GM21367 (cell line): ENCODE measurements around the gene RNU6-9.

Source experiments
- ATAC-seq: cut with Tn5 transposase; IDR thresholded peaks from one replicate; pipeline ENCODE4 v1.9.1; 2021; ENCODE audit not compliant: unreplicated experiment

The RNU6-9 gene

DNA sequence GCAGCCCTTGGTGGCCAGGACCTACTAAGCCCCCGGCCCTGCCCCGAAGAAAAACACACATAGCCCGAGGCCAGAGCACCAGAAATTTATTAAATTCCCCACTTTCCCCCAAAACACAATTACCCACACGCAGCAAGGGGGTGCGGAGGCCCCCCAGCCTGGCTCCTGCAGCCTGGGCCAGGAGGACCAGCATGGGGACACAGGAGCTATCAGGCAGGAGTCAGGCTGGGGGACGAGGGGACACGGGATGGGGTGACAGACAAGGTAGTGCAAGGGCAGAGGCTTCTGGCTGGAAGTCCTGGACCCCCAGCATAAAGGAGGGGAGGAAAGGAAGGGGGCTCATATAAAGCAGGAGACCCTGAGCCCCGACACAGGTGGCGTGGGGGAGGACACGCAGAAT lies 3.1 kb downstream of the RNU6-9 start:
- no peak for ATAC-seq

DNA sequence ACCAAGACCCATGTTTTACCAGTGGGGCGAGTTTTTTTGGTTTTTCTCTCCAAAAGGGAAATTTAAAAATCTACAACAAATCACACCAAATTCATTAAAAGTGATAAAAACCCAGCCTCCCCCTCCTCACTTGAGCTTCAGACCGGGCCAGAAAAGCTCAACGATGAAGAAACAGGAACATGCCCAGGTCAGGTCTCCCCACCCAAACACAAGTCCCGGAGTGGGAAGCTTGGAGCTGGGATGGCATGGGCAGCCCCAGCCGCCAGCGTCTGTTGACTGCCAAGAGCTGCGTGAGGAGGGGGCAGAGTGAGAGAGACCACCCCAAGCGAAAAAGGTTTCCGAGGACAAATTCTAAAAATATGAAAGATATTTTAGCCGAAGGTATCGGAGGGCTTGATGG lies 3.7 kb downstream of the RNU6-9 start:
- ATAC-seq = no peak

DNA sequence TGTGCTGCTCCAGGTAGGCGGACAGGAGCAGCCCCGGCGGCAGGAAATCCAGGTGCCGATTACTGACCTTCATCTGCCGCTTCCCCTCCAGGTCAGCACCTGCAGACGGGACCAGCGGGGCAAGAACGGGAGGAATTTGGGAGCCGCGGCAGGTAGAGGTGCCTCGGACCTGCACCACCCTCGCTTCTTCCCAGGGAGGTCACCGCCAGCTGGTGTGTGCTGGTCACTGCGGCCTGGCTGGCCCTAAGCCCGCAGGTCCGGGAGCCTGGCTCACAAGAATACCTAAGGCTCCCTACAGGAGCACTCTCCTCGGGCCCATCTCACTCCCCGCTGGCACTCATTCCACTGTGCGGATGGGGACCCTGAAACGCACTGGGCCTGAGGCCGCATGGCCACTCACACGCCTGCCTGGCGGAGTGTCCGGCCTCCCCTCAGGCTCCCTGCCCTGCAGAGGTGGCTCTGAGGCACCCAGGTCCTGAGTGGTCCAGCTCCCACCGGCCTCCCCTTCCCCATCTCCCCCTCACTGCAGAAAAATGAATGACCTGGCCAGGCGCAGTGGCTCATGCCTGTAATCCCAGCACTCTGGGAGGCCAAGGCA lies 4.3 kb downstream of the RNU6-9 start:
- no peak for ATAC-seq

DNA sequence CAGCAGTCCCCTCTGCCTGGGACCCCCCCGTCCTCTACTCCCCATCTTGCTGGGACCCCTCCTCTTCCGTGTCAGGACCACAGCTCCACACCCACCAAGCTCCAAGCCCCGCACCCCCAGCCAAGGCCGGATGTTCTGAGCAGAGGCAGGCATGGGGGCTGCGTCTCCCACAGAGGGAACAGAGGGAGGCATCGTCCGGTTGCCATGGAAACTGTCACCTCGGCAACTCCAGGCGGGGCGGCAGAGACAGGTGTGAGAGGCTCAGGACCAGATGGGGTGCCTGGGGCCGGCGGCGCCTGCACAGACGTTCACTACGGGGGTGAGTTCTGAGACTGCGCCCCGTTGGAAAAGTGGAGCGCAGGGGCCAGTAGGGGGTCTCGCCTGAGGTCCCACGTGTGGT lies 5.4 kb downstream of the RNU6-9 start:
- ATAC-seq = no peak

- no peak for ATAC-seq
These were observed 6.2 kb downstream of the RNU6-9 start for GRCh38 chr19:899336-900042.

DNA sequence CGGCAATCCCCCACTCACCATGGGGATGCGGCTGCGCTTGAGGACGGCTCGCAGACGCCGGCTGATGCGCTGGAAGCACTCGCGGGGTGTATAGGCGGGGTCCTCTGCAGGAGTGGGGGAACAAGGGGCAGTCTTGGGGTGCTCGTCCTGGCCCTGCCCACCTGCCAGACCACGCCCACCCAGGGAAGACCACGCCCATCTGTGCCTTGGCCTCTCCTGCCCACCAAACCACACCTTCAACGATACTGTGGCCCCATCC lies 6.7 kb downstream of the RNU6-9 start:
- ATAC-seq = no peak

GRCh38 chr19:900302-901111 lies 7.2 kb downstream of the RNU6-9 start:
- ATAC-seq = no peak

GRCh38 chr19:901216-902092 lies 8.2 kb downstream of the RNU6-9 start:
- ATAC-seq = no peak

DNA sequence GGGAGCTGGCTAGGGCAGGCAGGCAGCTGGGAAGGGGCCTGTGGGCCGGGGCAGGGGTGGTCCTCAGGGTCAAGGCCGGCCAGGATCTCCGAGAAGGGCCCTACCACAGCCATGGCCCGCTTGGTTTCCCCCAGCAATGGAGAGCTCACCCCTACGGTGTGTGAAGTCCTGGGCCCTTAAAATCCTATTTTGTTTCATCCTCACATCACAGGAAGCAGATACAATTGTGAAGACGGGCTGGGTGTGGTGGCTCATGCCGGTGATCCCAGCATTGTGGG lies 8.7 kb downstream of the RNU6-9 start:
- ATAC-seq = no peak

GRCh38 chr19:902446-903226 lies 9.4 kb downstream of the RNU6-9 start:
- no peak for ATAC-seq

DNA sequence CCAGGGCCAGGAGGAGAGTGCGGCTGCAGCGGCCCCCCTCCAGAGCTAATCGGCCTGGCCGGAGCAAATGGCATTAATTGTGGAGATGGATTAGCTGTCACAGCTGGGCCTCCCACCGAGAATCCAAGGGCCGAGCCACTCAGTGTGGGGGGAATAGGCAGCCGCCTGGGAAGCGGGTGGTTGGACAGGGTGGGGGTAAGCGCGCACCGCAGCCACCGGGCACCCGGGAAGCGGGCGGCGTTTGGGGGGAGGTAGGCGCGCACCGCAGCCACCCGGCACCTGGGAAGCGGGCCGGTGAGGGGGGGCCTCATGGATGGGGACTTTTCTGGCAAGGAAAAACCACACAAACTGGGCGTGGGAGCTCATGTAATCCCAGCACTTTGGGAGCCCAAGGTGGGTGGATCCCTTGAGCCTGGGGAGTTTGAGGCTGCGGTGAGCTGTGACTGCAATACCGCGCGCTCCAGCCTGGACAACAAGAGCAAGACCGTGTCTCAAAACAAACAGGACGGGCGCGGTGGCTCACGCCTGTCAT lies 10.0 kb downstream of the RNU6-9 start:
- ATAC-seq = no peak

DNA sequence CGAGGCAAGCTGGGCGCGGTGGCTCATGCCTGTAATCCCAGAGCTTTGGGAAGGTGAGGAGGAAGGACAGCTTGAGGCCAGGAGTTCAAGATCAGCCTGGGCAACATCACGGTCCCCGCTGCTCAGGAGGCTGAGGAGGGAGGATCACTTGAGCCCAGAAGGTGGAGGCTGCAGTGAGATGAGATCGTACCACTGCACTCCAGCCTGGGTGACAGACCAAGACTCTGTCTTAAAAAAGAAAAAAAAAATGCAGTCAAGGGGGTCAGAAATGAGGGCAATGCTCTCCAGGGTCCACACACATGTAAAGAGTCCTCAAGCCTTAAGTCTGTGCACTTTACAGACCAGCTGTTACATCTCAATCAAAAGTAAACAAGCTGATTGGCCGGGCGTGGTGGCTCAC lies 11.3 kb downstream of the RNU6-9 start:
- ATAC-seq = no peak

DNA sequence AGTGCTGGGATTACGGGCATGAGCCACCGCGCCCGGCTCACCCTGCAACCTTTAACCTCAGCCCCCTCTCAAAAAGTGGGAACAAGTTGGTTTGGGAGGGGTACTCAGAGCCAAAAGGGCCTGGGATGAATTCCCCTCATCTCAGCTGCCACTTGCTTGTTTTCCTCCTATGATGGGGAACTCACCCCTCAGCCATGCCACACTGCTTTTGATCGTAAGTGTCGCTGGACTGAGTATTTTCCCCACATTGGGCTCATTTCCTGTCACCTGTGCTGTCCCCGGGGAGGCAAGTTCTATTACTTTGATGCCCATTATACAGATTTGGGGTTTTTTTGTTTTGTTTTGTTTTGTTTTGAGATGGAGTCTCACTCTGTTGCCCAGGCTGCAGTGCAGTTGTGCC lies 13.2 kb downstream of the RNU6-9 start:
- no peak for ATAC-seq

DNA sequence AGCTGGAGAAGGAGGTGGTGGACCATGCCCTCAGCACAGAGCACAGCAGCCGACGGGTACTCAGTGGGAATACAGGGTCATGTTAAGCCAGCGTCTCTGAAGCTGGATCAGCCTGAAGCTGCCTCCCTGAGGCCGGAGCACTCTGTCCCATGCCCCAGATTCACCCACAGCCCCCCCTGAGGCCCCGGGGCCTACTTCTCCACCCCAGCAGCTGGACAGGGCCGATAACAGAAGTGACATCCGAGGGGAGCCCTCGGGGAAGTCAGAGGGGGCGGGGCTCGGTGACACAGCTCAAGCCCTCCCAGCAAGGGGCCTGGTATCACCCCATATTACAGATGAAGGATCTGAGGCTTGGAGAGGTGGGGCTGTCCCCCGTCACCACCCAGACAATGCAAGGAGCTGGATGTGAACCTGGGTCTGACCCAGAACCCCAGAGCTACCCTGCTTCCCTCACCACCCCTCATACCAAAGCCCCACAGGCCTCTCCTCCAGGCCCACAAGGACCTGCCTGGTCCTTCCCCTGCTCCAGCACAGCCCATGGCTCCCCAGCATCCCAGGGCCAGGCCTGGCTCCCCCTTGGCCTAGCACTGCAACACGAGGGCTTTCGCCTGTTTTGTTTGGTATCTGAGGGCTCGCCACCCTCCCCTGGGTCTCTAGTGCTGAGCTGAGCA lies 14.0 kb downstream of the RNU6-9 start:
- no peak for ATAC-seq

- ATAC-seq = no peak
These were observed 18.1 kb downstream of the RNU6-9 start for GRCh38 chr19:911197-912033.

DNA sequence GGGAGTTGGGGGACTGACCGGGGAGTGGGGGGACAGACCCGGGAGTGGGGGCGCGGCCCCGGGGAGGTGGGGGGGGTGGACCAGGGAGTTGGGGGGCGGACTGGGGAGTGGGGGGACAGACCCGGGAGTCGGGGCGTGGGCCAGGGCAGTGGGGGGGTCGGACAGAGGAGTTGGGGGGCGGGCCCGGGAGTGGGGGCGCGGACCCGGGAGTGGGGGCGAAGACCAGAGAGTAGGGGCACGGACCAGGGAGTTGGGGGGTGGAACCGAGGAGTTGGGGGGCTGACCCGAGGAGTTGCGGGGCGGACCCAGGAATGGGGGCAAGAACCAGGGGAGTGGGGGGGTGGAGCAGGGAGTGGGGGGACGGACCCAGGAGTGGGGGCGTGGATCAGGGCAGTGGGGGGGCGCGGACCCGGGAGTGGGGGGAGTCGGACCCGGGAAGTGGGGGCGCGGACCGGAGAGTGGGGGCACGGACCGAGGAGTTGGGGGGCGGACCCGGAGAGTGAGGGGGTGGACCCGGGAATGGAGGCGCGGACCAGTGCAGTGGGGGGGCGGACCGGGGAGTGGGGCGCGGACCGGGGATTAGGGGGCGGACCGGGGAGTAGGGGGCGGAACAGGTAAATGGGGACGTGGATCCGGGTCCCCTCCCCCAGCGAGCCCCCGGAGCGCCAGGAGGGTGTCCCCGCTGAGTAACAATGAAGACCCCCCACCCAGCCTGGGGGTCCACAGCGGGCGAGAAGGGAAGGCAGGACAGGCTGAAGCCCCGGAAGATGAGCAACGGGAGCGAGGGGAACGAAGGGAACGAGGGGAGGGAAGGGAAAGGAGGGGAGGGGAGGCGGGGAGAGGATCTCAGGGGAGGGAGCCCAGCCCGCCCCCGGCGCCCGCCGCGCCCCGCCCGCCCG lies 19.1 kb downstream of the RNU6-9 start:
- ATAC-seq = no peak

- ATAC-seq = no peak
These were observed 19.9 kb downstream of the RNU6-9 start, which contains the start of gene R3HDM4 for GRCh38 chr19:913080-913748. Gene R3HDM4 (minus strand): TSS chr19:913219. CDS start chr19:913157, 62 bp downstream.
